Panc1 (cell line): Measurements from ENCODE around the gene CPNE6. TPM values are rescaled to one million over a fixed set of nuclear protein-coding genes. Genes with fewer than 3 reads are reported as not detected.

Experiments
- ATAC-seq: fragments of 200-7000 bp; cut with Tn5 transposase; 2 replicates; pipeline ENCODE4 v1.9.1; 2020; ENCODE audit warnings: mild to moderate bottlenecking, moderate library complexity
- BruUV-seq: library from RNA; stranded (reverse); fragments of 400-500 nt; replicated peaks from 2 replicates; lab custom pipeline; 2021; lab: Mats Ljungman, UMichigan
- CTCF ChIA-PET: fragments of 300-600 bp; sonication (Branson Sonifier 250); formaldehyde crosslinking; loops from one replicate; lab custom pipeline; 2022; ENCODE audit warnings: antibody characterized with exemption; lab: Charles Lee
- POLR2A ChIA-PET: fragments of 300-600 bp; sonication (Branson Sonifier 250); formaldehyde crosslinking; loops from one replicate; lab custom pipeline; 2022; ENCODE audit warnings: antibody characterized with exemption; lab: Charles Lee
- DNase-seq: peaks from one replicate; pipeline ENCODE4 v3.0.0-alpha.2; 2010; ENCODE audit warnings: low read depth, low spot score
- H3K27ac ChIP-seq: 2 replicates; pipeline ENCODE4 v1.5.1; 2011; ENCODE audit warnings: mild to moderate bottlenecking, low read length, inconsistent platforms
- H3K27me3 ChIP-seq: fragments of 200-500 bp; sonication (Bioruptor generic); 2 replicates; pipeline ENCODE4 v1.6.0; 2014; ENCODE audit warnings: low read length, inconsistent platforms; ENCODE audit not compliant: control insufficient read depth, insufficient read depth
- H3K36me3 ChIP-seq: fragments of 200-500 bp; sonication (Bioruptor generic); 2 replicates; pipeline ENCODE4 v1.5.1; 2014; ENCODE audit warnings: inconsistent platforms, mild to moderate bottlenecking, low read length, moderate library complexity; ENCODE audit not compliant: control insufficient read depth, insufficient read depth
- H3K4me1 ChIP-seq: 2 replicates; pipeline ENCODE4 v1.5.1; 2011; ENCODE audit warnings: inconsistent platforms, mild to moderate bottlenecking, low read length, moderate library complexity; ENCODE audit not compliant: control insufficient read depth, insufficient read depth
- H3K4me3 ChIP-seq, 2 experiments: 2 replicates each; pipeline ENCODE4 v1.5.1; 2011 to 2012; ENCODE audit warnings: low read depth in 2 of 2, low read length in 2 of 2, mild to moderate bottlenecking in 2 of 2, inconsistent platforms in 1 of 2, moderate library complexity in 1 of 2
- H3K9me3 ChIP-seq: fragments of 200-500 bp; sonication (Bioruptor generic); 2 replicates; pipeline ENCODE4 v1.5.1; 2014; ENCODE audit warnings: low read depth, mild to moderate bottlenecking, inconsistent platforms, low read length, moderate library complexity; ENCODE audit not compliant: control insufficient read depth, insufficient read depth
- CTCF ChIP-seq: fragments of 450-650 bp; IDR thresholded peaks from 2 replicates; pipeline ENCODE4 v1.5.1; 2017; ENCODE audit warnings: mild to moderate bottlenecking
- POLR2AphosphoS5 ChIP-seq: IDR thresholded peaks from 2 replicates; pipeline ENCODE4 v1.6.1; 2012; ENCODE audit warnings: mild to moderate bottlenecking, low read depth, low read length, moderate library complexity
- REST ChIP-seq, 2 experiments: IDR thresholded peaks; 2 replicates each; pipeline ENCODE4 v1.6.1; 2011 to 2012; ENCODE audit warnings: low read depth in 2 of 2, control low read depth in 1 of 2, low read length in 1 of 2, mild to moderate bottlenecking in 1 of 2, moderate library complexity in 1 of 2; ENCODE audit not compliant: insufficient read depth in 1 of 2
- SIN3A ChIP-seq: IDR thresholded peaks from 2 replicates; pipeline ENCODE4 v1.6.1; 2012; ENCODE audit warnings: low read depth, mild to moderate bottlenecking, low read length, moderate library complexity, borderline replicate concordance; ENCODE audit not compliant: insufficient read depth
- TCF7L2 ChIP-seq: IDR thresholded peaks from 2 replicates; pipeline ENCODE4 v1.6.1; 2011; ENCODE audit warnings: mild to moderate bottlenecking, low read depth, low read length, inconsistent platforms
- in situ Hi-C: cut with HindIII; loops from 2 replicates; pipeline ENCODE4 v1.10.0; 2016; ENCODE audit warnings: low sequenced_read_pairs, low pct_unique_long_range_greater_than_20kb
- intact Hi-C: fragments of 100-400 bp; cut with micrococcal nuclease; formaldehyde crosslinking; loops from one replicate; pipeline ENCODE4 v1.10.0; 2022; ENCODE audit not compliant: unreplicated experiment
- total RNA-seq: library from RNA; stranded (reverse); gene quantifications from one replicate; pipeline ENCODE4 v1.2.1, GENCODE V29; 2021; ENCODE audit not compliant: unreplicated experiment

Gene CPNE6
- total RNA-seq, 1 experiment from 2014 or later: not detected

GRCh38 chr14:24065408-24065807 is 6.0 kb upstream of the CPNE6 start:
- Histone ChIP-seq H3K36me3 (no peaks in the 10 kb centered on the region), H3K27me3 (no peaks in the 10 kb centered on the region), H3K4me3 (no peak overlapping the region), H3K27ac (no peak overlapping the region), H3K9me3 (no peaks in the 10 kb centered on the region), H3K4me1 (no peaks in the 10 kb centered on the region)
- ChIA-PET POLR2A (no interaction called here), CTCF (no interaction called here)
- DNase-seq (no peak), ATAC-seq (no peak)
- in situ Hi-C loops: no loop called here
- TF ChIP-seq POLR2AphosphoS5: no peak
- BruUV-seq: no TSS peak
- intact Hi-C loops: no loop called here

GRCh38 chr14:24066496-24067132 is 4.7 kb upstream of the CPNE6 start:
- Histone ChIP-seq H3K36me3 (no peaks in the 10 kb centered on the region), H3K27me3 (no peaks in the 10 kb centered on the region), H3K9me3 (no peaks in the 10 kb centered on the region), H3K27ac (no peak overlapping the region), H3K4me3 (no peak overlapping the region), H3K4me1 (no peaks in the 10 kb centered on the region)
- BruUV-seq: no TSS peak
- ChIA-PET CTCF (no interaction called here), POLR2A (interaction anchor here (0.6 kb wide), 1 partner anchor 236 kb away, joined by 3 read pairs; no protein-coding TSS in a partner anchor)
- intact Hi-C loops (no loop called here), in situ Hi-C loops (no loop called here)
- DNase-seq (no peak), ATAC-seq (no peak)
- TF ChIP-seq CTCF (no peak), POLR2AphosphoS5 (no peak), TCF7L2 (no peak), SIN3A (no peak), REST (IDR thresholded peaks at IDR 0.05; ENCODE audit: insufficient read depth in 1 of 2, low read depth in 2 of 2, low read length in 1 of 2) (no peak)
